HG03039 (cell line): ENCODE measurements around the gene KDM2B.

Experiments used
- ATAC-seq: cut with Tn5 transposase; IDR thresholded peaks from one replicate; pipeline ENCODE4 v1.9.1; 2021; ENCODE audit warnings: mild to moderate bottlenecking, moderate library complexity; ENCODE audit not compliant: unreplicated experiment

The KDM2B gene

DNA sequence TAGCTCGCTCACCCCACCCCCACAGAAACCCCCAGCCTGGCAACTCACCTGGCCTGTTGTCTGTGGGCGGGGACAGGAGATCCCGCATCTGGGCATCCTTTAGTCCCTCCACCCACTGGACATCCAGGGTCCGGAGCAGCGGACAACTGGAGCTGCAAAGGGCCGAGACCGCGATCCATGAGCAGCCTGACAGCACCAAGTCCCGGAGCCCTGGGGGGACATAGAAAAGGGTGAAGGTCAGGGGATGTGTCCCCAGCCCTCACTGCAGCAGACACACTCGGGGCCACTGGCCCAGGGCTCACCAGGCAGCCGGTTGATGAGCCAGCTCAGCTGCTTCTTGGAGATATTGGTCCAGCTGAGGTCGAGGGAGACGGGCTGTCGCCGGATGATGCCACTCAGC is 140.1 kb downstream of the KDM2B start:
- ATAC-seq = no peak

DNA sequence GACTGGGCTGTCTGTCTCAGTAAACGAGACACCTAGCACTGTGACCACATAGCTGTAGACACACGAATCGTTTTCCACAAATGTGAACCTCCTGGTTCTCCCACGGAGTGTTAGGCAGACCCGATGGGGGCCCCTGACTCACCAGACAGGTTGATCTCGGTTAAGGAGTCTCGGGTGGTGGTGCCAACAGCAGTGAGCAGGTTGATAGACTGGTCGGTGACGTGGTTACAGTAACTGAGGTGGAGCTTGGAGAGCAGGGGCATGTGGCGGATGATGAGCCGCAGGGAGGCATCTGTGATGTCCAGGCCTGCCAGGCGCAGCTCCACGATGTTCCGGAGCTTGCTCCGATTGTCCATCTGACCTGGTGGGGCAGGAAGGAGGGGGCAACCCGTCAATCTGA is 141.1 kb downstream of the KDM2B start:
- no peak for ATAC-seq

- no peak for ATAC-seq
Observed at GRCh38 chr12:121438905-121439304, 141.9 kb downstream of the KDM2B start.

GRCh38 chr12:121436706-121437105 is 144.1 kb downstream of the KDM2B start:
- ATAC-seq = no peak

DNA sequence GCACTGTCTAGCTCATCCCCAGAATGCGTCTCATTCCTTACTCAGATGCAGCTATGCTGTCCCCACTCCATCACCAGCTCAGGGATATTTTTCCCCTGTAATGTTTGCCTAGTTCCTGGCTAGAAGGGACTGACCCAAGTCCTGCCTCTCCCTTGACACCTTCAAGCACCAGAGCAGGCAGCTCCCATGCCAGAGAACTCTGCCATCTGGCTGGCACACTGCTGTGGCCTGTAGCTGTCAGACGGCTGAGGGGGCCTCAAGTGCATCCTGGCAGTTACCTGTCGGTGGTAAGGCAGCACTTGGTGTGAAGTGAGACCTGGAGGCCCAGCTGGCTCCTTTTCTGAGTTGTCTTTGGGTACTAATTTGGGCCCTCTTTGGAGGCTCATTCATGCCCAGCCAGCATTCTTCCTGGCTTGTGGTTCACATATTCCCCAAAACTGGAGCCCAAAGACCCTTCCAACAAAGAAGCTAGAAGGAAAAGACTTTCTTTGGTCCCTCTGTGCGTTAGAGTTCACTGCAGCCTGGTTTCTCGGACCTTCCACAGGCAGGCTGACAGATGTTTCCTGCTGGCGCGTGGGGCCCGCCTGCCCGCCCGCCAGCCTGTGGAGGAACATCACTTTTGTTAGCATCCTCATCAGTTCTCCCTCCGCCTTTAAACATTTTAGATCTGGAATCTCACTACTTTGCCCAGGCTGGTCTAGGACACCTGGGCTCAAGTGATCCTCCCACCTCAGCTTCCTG is 147.9 kb downstream of the KDM2B start:
- ATAC-seq = no peak

- no peak for ATAC-seq
Observed at GRCh38 chr12:121430833-121431415, 149.9 kb downstream of the KDM2B start.

DNA sequence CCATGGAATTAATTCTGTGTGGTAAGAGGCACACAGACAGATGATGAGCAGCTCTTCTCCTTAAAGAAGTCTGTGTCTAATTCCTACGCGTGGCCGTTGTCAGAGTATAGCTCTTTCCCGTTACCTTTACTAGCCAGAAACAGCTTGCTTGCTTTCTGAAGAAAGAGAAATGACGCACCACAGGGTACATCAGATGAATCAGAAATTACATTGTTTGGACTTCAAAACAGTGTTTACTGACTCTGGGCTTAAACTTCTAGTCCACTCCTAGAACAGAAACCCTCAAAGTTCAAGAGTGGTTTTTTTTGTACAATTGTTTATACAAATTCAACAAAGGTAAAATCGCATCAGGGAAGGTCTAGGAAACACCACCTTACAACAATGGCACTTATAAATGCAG is 151.9 kb downstream of the KDM2B start:
- no peak for ATAC-seq

GRCh38 chr12:121427556-121428050 is 153.2 kb downstream of the KDM2B start:
- ATAC-seq = no peak

DNA sequence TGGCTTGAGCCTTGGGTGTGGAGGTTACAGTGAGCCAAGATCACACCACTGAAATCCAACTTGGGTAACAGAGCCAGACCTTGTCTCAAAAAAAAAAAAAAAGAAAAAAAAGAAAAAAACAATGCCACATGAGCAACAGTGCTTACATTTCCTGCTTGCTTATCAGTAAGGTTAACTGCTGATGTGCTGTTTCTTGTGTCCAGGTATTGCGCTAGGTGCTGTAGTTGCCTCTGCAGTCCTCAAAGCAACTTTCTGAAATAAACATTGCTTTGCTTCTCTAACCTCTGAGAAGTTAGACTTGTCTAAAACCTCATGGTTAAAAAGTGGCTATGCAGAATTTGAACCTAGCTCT is 156.2 kb downstream of the KDM2B start:
- no peak for ATAC-seq

DNA sequence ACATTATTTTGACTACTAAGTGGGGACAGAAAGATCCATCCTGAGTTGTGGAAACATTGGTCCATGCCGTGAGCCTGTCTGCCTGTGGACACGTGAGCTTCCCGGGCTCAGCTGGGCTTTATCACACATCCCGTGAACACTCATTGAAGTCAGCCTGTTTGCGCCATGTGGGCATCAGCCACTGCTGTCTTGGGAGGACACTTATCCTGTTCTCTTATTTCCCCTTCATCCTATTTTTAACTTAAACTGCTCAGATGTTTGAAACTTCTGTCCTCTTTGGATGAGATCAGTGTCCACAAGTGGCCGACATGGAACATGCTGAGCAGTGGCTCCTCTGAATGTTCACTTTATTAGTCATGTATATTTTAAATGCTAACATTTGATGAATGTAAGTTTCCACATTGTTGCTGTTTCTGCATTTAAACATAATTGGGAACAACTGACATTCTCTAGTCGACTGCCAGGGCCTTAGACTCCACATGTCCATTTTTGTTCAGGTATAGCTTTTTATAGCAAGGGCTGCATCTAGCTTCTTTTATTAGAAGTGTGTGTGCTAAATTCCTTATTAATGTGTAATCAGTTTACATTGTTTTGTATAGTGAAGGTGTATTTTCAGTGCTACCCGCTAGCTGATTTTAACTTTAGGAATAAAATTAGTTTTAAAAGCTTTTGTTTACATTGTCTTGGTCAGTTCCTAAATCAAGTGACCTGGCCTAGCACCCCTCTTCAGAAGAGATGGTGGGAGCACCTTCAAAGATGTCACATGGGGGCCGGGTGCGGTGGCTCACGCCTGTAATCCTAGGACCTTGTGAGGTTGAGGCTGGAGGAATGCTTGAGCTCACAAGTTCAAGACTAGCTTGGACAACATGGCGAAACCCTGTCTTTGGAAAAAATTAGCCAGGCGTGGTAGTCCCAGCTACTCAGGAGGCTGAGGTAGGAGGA is 156.9 kb downstream of the KDM2B start:
- no peak for ATAC-seq

DNA sequence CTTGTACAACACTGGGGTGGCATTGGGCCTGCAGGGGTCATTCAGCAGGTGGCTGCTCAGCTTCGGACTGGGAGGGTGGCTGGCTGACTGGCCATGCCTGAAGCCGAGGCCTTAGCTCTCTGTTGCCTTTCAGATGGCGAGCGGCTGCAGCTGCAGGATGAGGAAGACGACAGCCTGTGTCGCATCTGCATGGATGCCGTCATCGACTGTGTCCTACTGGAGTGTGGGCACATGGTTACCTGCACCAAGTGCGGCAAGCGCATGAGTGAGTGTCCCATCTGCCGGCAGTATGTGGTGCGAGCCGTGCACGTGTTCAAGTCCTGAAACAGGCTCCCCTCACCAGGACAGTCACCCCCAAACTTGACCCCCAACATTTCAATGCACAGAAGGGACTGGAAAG is 157.6 kb downstream of the KDM2B start:
- ATAC-seq = no peak

DNA sequence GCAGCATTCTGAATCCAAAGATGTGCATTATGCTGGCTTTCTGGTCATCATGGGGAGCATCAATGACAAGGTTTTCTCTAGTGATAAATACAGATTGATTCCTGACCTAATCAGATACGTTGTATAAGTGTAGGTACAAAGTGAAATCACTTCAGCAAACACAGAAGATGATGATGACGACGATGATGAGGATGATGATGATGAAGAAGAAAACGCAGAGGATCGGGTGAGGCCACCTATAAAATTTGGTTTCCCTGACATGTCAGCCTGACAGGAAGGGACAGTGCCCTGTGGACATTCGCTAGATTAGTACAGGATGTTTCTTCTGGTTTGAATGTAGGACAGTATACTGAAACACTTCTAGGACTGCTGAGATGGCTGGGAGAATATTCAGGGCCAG is 160.7 kb downstream of the KDM2B start:
- no peak for ATAC-seq

GRCh38 chr12:121417847-121418246 is 163.0 kb downstream of the KDM2B start:
- no peak for ATAC-seq

DNA sequence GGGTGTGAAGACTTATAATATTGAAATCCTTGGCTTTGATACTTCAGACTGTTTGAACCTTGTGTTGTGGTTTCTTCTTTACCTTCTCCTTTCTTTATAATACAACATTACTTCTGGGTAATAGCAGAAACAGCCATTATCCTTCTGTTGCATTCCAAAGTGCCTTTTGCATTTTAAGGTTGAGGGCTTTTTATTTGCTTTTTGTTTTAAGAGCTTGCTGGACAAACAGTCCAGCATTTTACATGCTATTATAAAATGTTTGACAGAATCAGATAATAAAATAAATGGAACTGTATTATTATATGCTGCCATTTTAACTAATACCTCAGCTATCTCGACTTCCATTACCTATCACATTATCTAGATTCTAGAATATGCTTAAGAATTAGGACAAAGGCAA is 166.9 kb downstream of the KDM2B start:
- no peak for ATAC-seq

- ATAC-seq = no peak
Observed at GRCh38 chr12:121405211-121405610, 175.6 kb downstream of the KDM2B start.

- ATAC-seq = no peak
Observed at GRCh38 chr12:121404734-121405133, 176.1 kb downstream of the KDM2B start.

DNA sequence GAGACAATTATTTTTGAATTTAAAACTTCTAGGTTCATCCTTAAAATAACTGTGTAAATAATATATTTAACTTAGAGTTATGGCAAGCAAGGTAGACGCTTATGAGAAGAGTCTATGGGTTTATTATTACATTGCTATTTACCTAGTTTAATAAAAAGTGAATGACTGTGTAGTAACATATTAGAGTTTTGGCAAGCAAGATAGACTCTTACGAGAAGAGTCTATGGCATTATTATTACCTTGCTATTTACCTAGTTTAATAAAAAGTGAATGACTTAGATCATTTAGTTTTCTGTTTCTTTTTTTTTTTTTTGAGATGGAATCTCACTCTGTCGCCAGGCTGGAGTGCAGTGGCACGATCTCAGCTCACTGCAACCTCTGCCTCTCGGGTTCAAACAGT is 177.1 kb downstream of the KDM2B start:
- ATAC-seq = no peak

- peak; percentile 30 for ATAC-seq
Observed at GRCh38 chr12:121400332-121401139, 180.3 kb downstream of the KDM2B start.

DNA sequence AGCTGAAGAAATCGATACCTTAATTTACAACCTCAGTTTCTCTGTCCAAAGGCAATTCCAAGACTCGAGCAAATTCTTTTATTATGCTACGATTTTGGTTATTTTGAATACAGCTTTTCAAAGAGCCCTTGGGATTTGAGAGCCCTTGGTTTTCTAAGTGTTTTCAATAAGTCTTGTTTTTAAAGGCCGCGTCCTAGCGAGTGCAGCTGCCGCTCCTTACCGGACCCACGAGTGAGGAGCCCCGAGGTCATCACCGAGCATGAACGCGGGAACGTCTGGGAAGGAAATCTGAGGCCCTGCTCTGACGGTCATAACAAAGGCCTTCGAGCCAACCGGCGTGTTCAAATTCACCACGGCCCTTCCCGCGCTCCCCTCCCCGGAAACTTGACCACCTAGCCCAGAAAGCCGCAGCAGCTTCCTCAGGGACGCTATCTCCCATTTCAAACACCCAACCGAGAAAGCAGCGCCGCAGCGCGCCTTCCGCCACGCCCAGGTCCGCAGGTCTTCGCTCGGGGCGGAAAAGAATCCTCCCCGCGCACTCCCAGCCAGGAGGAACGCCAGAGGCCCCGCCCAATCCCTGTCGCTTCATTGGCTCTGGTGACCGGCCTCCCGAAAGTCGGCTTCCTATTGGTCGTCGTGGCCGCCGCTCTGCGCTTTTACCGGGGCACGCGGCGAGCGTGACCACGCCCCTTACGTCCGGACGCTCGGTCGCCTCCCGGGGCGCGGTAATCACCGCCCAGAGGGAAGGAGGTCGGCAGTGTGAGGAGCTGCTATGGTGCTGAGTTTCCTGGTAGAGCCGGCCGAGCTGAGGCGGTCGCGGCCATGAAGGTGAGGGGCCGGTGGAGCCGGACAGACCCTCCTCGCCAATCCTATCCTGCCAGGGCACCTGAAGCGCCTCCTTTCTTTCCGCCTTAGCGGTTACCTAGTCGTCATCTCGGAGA is 181.2 kb downstream of the KDM2B start, which contains the start of gene RNF34:
Gene RNF34 (plus strand): TSS at position 728 of the 941 bp plus-strand sequence. CDS start 95 bp downstream, at position 823.
- peak; percentile 89 for ATAC-seq

GRCh38 chr12:121398355-121398754 is 182.5 kb downstream of the KDM2B start:
- no peak for ATAC-seq
